ENCODE results near the gene ANXA4. TPM values are rescaled to one million over a fixed set of nuclear protein-coding genes. Genes with fewer than 3 reads are reported as not detected.
"Not testable (repeated sequence)": the region's sequence is repeated elsewhere in the genome, so short reads cannot be mapped to it uniquely, and the experiment has no call there.

The ANXA4 gene
- total RNA-seq, 2 experiments from 2014 or later = 27.6 to 28.0 TPM

- POLR2A ChIA-PET = no interaction called here
- CTCF ChIA-PET = no interaction called here
Observed at GRCh38 chr2:69717861-69718273, 24.1 kb upstream of the ANXA4 start.

GRCh38 chr2:69718338-69718965, 23.5 kb upstream of the ANXA4 start:
- POLR2A ChIA-PET = no interaction called here
- CTCF ChIA-PET = interaction anchor here (0.7 to 1.1 kb wide), 2 partner anchors 96 to 110 kb away, joined by 3 to 4 read pairs; no protein-coding TSS in a partner anchor

- ChIA-PET CTCF (no interaction called here), POLR2A (no interaction called here)
Observed at GRCh38 chr2:69720404-69720803, 21.5 kb upstream of the ANXA4 start.

- ChIA-PET CTCF (no interaction called here), POLR2A (no interaction called here)
Observed at GRCh38 chr2:69721022-69721421, 20.9 kb upstream of the ANXA4 start.

- CTCF ChIA-PET = interaction anchor here (0.9 to 4.8 kb wide), 4 partner anchors 17 to 163 kb away, joined by 3 to 91 read pairs (median 18); partner anchors contain the start of gene ANXA4
Observed at GRCh38 chr2:69723791-69724190, 18.1 kb upstream of the ANXA4 start.

GRCh38 chr2:69724540-69725159, 17.3 kb upstream of the ANXA4 start:
- CTCF ChIA-PET = interaction anchor here (0.5 to 4.8 kb wide), 30 partner anchors 9 to 893 kb away, joined by 3 to 91 read pairs (median 4); partner anchors contain the start of genes ANXA4 and GMCL1
- POLR2A ChIA-PET = interaction anchor here (0.6 to 1.4 kb wide), 3 partner anchors 16 to 37 kb away, joined by 3 to 6 read pairs (median 3); no protein-coding TSS in a partner anchor

More at GRCh38 chr2:69723791-69724190, 18.1 kb upstream of the ANXA4 start:
- POLR2A ChIA-PET = no interaction called here

GRCh38 chr2:69725706-69726360, 16.1 kb upstream of the ANXA4 start:
- POLR2A ChIA-PET = interaction anchor here (1.4 kb wide), 1 partner anchor 15 kb away, joined by 3 read pairs; no protein-coding TSS in a partner anchor

GRCh38 chr2:69729266-69729665, 12.7 kb upstream of the ANXA4 start:
- ChIA-PET POLR2A (no interaction called here), CTCF (no interaction called here)

More at GRCh38 chr2:69725706-69726360, 16.1 kb upstream of the ANXA4 start:
- CTCF ChIA-PET = interaction anchor here (0.9 to 4.8 kb wide), 7 partner anchors 10 to 238 kb away, joined by 3 to 91 read pairs (median 7); partner anchors contain the start of gene GMCL1

- POLR2A ChIA-PET = no interaction called here
Observed at GRCh38 chr2:69729781-69730180, 12.2 kb upstream of the ANXA4 start.

GRCh38 chr2:69731147-69731970, 10.6 kb upstream of the ANXA4 start:
- ChIA-PET CTCF (interaction anchor here (0.7 to 2.0 kb wide), 3 partner anchors 10 to 84 kb away, joined by 3 to 6 read pairs (median 4); partner anchors contain the start of gene ANXA4), POLR2A (no interaction called here)

More at GRCh38 chr2:69729781-69730180, 12.2 kb upstream of the ANXA4 start:
- CTCF ChIA-PET = interaction anchor here (0.7 kb wide), 1 partner anchor 87 kb away, joined by 3 read pairs; no protein-coding TSS in a partner anchor

- POLR2A ChIA-PET = no interaction called here
- CTCF ChIA-PET = interaction anchor here (0.6 to 2.0 kb wide), 4 partner anchors 8 to 80 kb away, joined by 3 to 10 read pairs (median 4); partner anchors contain the start of gene ANXA4
Observed at GRCh38 chr2:69733342-69734034, 8.4 kb upstream of the ANXA4 start.

GRCh38 chr2:69734035-69734611, 7.8 kb upstream of the ANXA4 start:
- ChIA-PET CTCF (interaction anchor here (0.6 to 2.0 kb wide), 2 partner anchors 8 to 9 kb away, joined by 3 to 10 read pairs; no protein-coding TSS in a partner anchor), POLR2A (no interaction called here)

GRCh38 chr2:69734854-69735544, 6.9 kb upstream of the ANXA4 start:
- CTCF ChIA-PET = no interaction called here
- POLR2A ChIA-PET = no interaction called here

GRCh38 chr2:69735686-69736085, 6.2 kb upstream of the ANXA4 start:
- ChIA-PET POLR2A (no interaction called here), CTCF (no interaction called here)

- POLR2A ChIA-PET, CTCF ChIA-PET: not testable (repeated sequence)
Observed at GRCh38 chr2:69738149-69738548, 3.8 kb upstream of the ANXA4 start.

GRCh38 chr2:69740502-69740951, 1.4 kb upstream of the ANXA4 start:
- ChIA-PET POLR2A (interaction anchor here (1.3 kb wide), 2 partner anchors 16 kb away, joined by 3 to 5 read pairs; no protein-coding TSS in a partner anchor), CTCF (interaction anchor here (0.6 to 4.4 kb wide), 5 partner anchors 17 to 1252 kb away, joined by 3 to 27 read pairs (median 3); no protein-coding TSS in a partner anchor)

GRCh38 chr2:69741229-69741574, 732 bp upstream of the ANXA4 start:
- ChIA-PET CTCF (interaction anchor here (0.6 to 4.4 kb wide), 6 partner anchors 9 to 1251 kb away, joined by 3 to 27 read pairs (median 4); no protein-coding TSS in a partner anchor), POLR2A (interaction anchor here (0.7 to 1.3 kb wide), 3 partner anchors 15 to 254 kb away, joined by 3 to 5 read pairs (median 3); no protein-coding TSS in a partner anchor)

Measured in activated CD8-positive, alpha-beta memory T cell treated with anti-CD3 and anti-CD28 coated beads for 36 hours (primary cell).